HG03159 (cell line): Measurements from ENCODE around the gene MC4R.

ENCODE experiments used
- ATAC-seq: cut with Tn5 transposase; IDR thresholded peaks from one replicate; pipeline ENCODE4 v1.9.1; 2021; ENCODE audit warnings: mild to moderate bottlenecking, moderate library complexity; ENCODE audit not compliant: unreplicated experiment

Gene MC4R

DNA sequence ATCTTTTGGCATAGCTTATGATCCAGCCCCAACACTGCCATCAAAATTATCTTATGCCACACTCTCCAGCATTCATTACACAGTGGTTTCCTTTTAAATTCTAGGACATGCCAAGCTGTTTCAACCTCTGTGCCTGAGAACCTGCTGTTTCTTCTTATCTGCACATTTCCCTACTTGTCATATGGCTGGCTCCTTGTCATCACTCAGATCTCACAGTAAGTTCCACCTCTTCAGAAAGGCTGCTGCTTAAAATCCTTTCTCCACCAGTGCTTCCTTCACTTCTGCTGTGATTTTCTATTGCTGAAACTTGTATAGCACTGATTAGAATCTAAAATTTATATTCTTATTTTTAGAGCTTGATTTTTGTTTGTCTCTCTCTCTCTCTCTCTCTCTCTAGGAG lies 43.4 kb downstream of the MC4R start:
- ATAC-seq, result no peak

DNA sequence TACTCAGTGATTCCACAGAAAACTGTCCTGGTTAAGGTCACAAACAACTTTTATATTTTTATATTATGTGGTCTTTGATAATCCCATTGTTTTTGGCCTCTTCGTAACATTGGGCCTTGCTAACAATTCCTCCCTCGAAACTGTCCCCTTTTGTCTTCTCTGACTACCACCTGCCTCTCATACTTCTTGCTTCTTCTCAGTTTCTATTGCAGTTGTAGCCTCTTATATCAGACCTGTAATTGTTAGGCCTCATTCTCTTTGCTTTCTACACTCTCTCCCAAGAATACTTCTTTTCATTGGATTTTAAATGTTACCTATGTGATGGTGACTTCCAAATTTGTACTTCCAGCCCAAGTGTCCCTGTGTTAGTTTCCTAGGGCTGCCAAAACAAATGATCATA lies 44.7 kb downstream of the MC4R start:
- no peak for ATAC-seq

DNA sequence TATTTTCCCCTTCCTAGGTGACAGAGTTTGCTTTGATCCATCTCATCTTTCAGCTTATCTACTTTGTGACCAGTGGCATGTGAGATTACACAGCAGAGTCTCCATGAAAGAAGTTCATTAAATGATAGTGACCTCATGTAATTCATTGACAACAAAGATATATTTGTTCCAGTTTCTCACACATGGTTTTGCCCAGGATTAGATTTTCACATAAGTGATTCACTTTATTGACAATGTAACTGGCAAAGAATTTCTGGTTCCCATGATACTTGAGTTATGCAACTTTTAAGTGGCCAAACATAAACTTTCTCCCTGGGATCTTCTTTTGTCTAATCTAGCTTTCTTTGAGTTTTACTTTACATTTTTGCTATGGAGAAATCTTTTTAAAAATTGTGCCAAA lies 50.0 kb downstream of the MC4R start:
- ATAC-seq, result no peak
